Activated T-helper 1 cell treated with anti-CD3 and anti-CD28 coated beads, Interleukin-2, amount 50 U/mL, for 16 hours (primary cell): ENCODE results near the gene ATP5F1A.

Experiments used
- DNase-seq, 2 donors: peaks; one replicate each; pipeline ENCODE4 v3.0.0-alpha.2; 2020; ENCODE audit warnings: low read depth in 1 of 2, low spot score in 1 of 2

The ATP5F1A gene

GRCh38 chr18:46073474-46074331 lies 24.4 kb downstream of the ATP5F1A start:
- DNase-seq: peak in 1 of 2 donors; percentile 26

- DNase-seq: no peak
Observed at GRCh38 chr18:46072959-46073358, 25.1 kb downstream of the ATP5F1A start.

- DNase-seq: no peak
Observed at GRCh38 chr18:46072376-46072867, 25.7 kb downstream of the ATP5F1A start.

- DNase-seq: peak; percentile 44 to 51
Observed at GRCh38 chr18:46071653-46072375, 26.3 kb downstream of the ATP5F1A start, which contains the start of gene PSTPIP2. Gene PSTPIP2, minus strand, starts transcription at chr18:46072260. Its CDS starts 72 bp downstream, at chr18:46072188.

- no peak for DNase-seq
Observed at GRCh38 chr18:46070815-46071652, 27.1 kb downstream of the ATP5F1A start.

- no peak for DNase-seq
Observed at GRCh38 chr18:46070232-46070631, 27.9 kb downstream of the ATP5F1A start.

GRCh38 chr18:46069524-46069923 lies 28.6 kb downstream of the ATP5F1A start:
- no peak for DNase-seq

GRCh38 chr18:46068763-46069162 lies 29.3 kb downstream of the ATP5F1A start:
- DNase-seq: no peak

GRCh38 chr18:46067438-46068007 lies 30.6 kb downstream of the ATP5F1A start:
- no peak for DNase-seq

- DNase-seq: no peak
Observed at GRCh38 chr18:46062781-46063180, 35.3 kb downstream of the ATP5F1A start.

GRCh38 chr18:46061796-46062195 lies 36.3 kb downstream of the ATP5F1A start:
- DNase-seq: no peak

GRCh38 chr18:46061387-46061786 lies 36.7 kb downstream of the ATP5F1A start:
- DNase-seq: no peak

- DNase-seq: no peak
Observed at GRCh38 chr18:46060359-46060841, 37.7 kb downstream of the ATP5F1A start.

- DNase-seq: no peak
Observed at GRCh38 chr18:46055838-46056230, 42.3 kb downstream of the ATP5F1A start.

GRCh38 chr18:46054956-46055837 lies 42.9 kb downstream of the ATP5F1A start:
- no peak for DNase-seq

- DNase-seq: no peak
Observed at GRCh38 chr18:46053368-46054095, 44.6 kb downstream of the ATP5F1A start.

- DNase-seq: no peak
Observed at GRCh38 chr18:46051731-46052461, 46.2 kb downstream of the ATP5F1A start.

- no peak for DNase-seq
Observed at GRCh38 chr18:46050268-46050667, 47.8 kb downstream of the ATP5F1A start.
